ENCODE data around the gene DVL3. TPM values are rescaled to one million over a fixed set of nuclear protein-coding genes. Genes with fewer than 3 reads are reported as not detected.

The DVL3 gene
- total RNA-seq, 4 donors from 2014 or later: 20.5 to 86.3 (median 57.4) TPM

DNA sequence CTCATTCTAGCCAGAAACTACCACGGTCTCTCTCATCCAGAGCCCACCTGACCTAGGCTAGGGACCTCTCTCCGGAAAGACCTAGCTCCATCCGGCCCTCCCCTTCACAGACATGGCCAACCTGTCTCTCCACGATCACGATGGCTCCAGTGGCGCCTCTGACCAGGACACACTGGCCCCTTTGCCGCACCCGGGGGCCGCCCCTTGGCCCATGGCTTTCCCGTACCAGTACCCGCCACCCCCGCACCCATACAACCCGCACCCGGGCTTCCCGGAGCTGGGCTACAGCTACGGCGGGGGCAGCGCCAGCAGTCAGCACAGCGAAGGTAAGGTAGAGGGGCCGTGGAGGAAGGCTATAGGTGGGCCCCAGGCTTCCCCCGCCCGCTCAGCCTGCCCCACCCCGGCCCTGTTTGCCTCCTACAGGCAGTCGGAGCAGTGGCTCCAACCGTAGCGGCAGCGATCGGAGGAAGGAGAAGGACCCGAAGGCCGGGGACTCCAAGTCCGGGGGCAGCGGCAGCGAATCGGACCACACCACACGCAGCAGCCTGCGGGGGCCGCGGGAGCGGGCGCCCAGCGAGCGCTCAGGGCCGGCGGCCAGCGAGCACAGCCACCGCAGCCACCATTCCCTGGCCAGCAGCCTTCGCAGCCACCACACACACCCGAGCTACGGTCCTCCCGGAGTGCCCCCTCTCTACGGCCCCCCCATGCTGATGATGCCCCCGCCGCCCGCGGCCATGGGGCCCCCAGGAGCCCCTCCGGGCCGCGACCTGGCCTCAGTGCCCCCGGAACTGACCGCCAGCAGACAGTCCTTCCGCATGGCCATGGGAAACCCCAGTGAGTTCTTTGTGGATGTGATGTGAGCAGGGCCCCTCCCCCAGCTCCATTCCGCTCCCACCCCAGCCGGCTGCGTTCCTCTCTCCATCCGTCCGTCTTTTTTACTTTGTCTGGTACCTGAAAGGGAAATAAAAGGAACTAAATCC, 15.0 kb downstream of the DVL3 start:
- Histone ChIP-seq H3K4me3 (no peak overlapping the region), H3K36me3 (no peaks in the 10 kb centered on the region), H3K27ac (peak overlapping the region; percentile 23 to 80), H3K27me3 (no peaks in the 10 kb centered on the region), H3K4me1 (peaks cover 0 to 6% of the 10 kb centered on the region in 2 donors), H3K9me3 (no peaks in the 10 kb centered on the region)
- intact Hi-C loops (cut with DNase I; ENCODE audit: low total_unique reads): no loop called here
- TF ChIP-seq, protein P1, sequence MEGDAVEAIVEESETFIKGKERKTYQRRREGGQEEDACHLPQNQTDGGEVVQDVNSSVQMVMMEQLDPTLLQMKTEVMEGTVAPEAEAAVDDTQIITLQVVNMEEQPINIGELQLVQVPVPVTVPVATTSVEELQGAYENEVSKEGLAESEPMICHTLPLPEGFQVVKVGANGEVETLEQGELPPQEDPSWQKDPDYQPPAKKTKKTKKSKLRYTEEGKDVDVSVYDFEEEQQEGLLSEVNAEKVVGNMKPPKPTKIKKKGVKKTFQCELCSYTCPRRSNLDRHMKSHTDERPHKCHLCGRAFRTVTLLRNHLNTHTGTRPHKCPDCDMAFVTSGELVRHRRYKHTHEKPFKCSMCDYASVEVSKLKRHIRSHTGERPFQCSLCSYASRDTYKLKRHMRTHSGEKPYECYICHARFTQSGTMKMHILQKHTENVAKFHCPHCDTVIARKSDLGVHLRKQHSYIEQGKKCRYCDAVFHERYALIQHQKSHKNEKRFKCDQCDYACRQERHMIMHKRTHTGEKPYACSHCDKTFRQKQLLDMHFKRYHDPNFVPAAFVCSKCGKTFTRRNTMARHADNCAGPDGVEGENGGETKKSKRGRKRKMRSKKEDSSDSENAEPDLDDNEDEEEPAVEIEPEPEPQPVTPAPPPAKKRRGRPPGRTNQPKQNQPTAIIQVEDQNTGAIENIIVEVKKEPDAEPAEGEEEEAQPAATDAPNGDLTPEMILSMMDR (IDR thresholded peaks at IDR 0.05): no peak
- no peak for TF ChIP-seq POLR2A (IDR thresholded peaks at IDR 0.05)
- DNase-seq: no peak

DNA sequence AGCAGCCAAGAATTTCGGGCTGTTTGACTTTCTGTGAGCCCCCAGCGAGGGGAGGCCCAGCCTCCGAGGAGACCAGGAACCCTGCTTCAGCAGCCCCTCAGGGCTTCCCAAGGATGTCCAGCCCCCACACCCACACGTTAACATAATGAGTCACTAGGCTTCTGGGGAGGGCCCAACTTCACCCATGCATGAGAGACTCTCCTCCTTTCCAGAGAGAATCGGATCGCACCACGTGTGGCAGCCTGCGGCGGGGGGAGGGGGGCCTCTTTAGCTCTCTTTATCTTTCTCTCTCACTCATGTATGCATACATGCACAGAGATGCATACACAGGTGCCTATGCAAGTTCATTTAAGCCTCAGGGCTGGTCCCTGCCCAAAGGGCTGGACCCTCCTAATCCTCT, 16.4 kb downstream of the DVL3 start:
- H3K4me3 ChIP-seq: no peak overlapping the region
- intact Hi-C loops (cut with DNase I; ENCODE audit: low total_unique reads): no loop called here
- DNase-seq: no peak
- peaks cover 0 to 6% of the 10 kb centered on the region in 2 donors for H3K4me1 ChIP-seq
- TF ChIP-seq, protein P1 (IDR thresholded peaks at IDR 0.05): no peak
- TF ChIP-seq POLR2A (IDR thresholded peaks at IDR 0.05): no peak
- H3K9me3 ChIP-seq: no peaks in the 10 kb centered on the region
- H3K27me3 ChIP-seq: no peaks in the 10 kb centered on the region
- peak overlapping the region in 1 of 2 donors; percentile 7 for H3K27ac ChIP-seq
- no peaks in the 10 kb centered on the region for H3K36me3 ChIP-seq

DNA sequence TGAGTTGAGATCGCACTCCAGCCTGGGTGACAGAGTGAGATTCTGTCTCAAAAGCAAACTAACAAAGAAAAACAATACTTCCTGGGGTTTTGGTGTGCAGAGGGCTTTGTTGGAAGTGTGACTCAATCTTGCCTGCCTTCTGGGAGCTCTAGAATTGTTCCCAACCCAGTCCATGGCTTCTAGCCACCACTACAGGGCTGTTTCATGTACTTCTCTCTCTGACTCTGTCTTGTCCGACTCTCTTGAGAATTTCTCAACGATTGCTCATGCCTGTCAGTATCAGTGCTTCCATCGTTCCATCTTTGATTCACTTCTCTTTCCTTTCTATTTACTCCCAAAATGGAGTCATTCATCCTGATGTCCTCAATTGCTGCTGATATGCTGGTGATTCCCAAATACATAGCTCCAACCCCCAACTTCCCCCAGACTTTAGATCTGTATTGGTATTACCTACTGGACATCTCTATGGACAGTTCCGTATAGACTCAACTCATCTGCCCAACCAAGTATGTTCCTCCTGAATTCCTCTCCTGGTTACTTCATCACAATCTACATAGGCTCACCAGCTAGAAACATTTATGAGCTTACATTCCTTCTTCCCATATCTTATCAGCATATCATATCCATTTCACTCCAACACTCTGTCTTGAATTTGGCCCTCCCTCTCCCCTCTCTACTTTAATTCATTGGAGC, 17.6 kb downstream of the DVL3 start:
- intact Hi-C loops (cut with DNase I; ENCODE audit: low total_unique reads): no loop called here
- no peaks in the 10 kb centered on the region for H3K27me3 ChIP-seq
- H3K27ac ChIP-seq: peak overlapping the region in 1 of 2 donors; percentile 71
- TF ChIP-seq, protein P1 (IDR thresholded peaks at IDR 0.05): no peak
- TF ChIP-seq POLR2A (IDR thresholded peaks at IDR 0.05): no peak
- H3K4me3 ChIP-seq: no peak overlapping the region
- H3K9me3 ChIP-seq: no peaks in the 10 kb centered on the region
- H3K4me1 ChIP-seq: peaks cover 5 to 16% of the 10 kb centered on the region in 2 donors
- H3K36me3 ChIP-seq: no peaks in the 10 kb centered on the region
- DNase-seq: no peak

DNA sequence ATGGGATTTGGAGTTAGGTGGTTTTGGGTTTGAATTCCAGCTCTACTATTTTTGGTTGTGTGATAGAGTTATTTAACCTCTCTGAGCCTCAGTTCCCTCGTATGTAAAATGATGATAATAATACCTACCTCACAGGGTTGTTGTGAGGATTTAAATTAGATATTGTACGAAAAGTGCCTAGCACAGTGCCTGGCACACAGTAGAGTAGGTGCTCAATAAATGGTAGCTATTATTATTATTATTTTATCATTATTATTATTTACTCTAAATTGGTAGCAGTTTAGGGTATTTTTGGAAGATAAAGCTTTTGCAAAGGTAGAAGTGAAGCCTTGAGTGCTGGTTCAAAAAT, 18.2 kb downstream of the DVL3 start:
- Histone ChIP-seq H3K27ac (peak overlapping the region in 1 of 2 donors; percentile 71), H3K36me3 (no peaks in the 10 kb centered on the region), H3K4me3 (no peak overlapping the region), H3K9me3 (no peaks in the 10 kb centered on the region), H3K27me3 (no peaks in the 10 kb centered on the region), H3K4me1 (peaks cover 5 to 16% of the 10 kb centered on the region in 2 donors)
- TF ChIP-seq POLR2A (IDR thresholded peaks at IDR 0.05): no peak
- no peak for DNase-seq
- intact Hi-C loops (cut with DNase I; ENCODE audit: low total_unique reads): no loop called here

DNA sequence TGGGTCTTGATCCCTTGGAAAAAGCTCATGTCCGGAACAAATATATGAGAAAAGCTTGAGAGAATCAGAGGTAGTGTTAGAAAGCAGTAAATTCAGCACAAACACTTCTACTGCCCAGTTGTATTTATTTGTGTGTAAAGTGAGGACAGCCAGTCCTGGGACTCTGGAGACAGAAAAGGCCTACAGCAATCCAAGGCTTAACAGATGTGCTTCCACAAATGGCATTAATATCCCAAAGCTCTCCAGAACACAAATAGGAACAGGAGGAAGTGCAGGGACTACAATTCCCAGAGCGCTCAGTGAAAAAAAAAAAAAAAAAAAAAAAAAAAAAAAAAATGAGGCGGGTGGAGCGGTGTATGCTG, 19.1 kb downstream of the DVL3 start:
- no peak overlapping the region for H3K4me3 ChIP-seq
- no peaks in the 10 kb centered on the region for H3K36me3 ChIP-seq
- peak overlapping the region; percentile 59 to 71 for H3K27ac ChIP-seq
- no peaks in the 10 kb centered on the region for H3K9me3 ChIP-seq
- intact Hi-C loops (cut with DNase I; ENCODE audit: low total_unique reads): no loop called here
- TF ChIP-seq, protein P1 (IDR thresholded peaks at IDR 0.05): no peak
- no peak for TF ChIP-seq POLR2A (IDR thresholded peaks at IDR 0.05)
- H3K27me3 ChIP-seq: no peaks in the 10 kb centered on the region
- DNase-seq: no peak
- H3K4me1 ChIP-seq: peaks cover 5 to 16% of the 10 kb centered on the region in 2 donors
